ENCODE results near the gene JPH4.

Gene JPH4

DNA sequence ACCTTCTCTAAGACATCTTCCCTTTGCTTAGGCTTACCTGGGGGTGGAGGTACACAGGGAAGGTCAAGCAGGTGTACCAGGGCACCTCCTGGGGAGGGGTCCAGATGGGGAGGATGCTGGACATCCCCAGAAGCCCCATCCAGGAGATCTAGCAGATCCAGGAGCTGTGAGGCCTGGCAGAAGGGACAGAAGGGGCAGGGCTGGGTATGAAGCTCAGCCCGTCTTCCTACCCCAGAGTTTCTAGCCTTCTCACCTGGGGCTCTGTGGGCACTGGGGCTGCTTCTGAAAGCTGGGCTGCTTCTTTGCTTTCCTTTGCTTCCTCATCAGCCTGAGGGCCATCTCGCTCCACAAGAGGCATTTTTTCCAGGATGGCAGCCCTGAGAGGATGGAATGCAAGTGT, 17.3 kb downstream of the JPH4 start:
- H3K4me3 ChIP-seq (ENCODE audit: low read depth, low read length), result no peak overlapping the region
- TF ChIP-seq, protein P1, sequence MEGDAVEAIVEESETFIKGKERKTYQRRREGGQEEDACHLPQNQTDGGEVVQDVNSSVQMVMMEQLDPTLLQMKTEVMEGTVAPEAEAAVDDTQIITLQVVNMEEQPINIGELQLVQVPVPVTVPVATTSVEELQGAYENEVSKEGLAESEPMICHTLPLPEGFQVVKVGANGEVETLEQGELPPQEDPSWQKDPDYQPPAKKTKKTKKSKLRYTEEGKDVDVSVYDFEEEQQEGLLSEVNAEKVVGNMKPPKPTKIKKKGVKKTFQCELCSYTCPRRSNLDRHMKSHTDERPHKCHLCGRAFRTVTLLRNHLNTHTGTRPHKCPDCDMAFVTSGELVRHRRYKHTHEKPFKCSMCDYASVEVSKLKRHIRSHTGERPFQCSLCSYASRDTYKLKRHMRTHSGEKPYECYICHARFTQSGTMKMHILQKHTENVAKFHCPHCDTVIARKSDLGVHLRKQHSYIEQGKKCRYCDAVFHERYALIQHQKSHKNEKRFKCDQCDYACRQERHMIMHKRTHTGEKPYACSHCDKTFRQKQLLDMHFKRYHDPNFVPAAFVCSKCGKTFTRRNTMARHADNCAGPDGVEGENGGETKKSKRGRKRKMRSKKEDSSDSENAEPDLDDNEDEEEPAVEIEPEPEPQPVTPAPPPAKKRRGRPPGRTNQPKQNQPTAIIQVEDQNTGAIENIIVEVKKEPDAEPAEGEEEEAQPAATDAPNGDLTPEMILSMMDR (IDR thresholded peaks at IDR 0.05; ENCODE audit: low read depth, low read length), result no peak

GRCh38 chr14:23559926-23560520, 18.6 kb downstream of the JPH4 start:
- TF ChIP-seq, protein P1 (IDR thresholded peaks at IDR 0.05; ENCODE audit: low read depth, low read length), result no peak
- no peak overlapping the region for H3K4me3 ChIP-seq (ENCODE audit: low read depth, low read length)

DNA sequence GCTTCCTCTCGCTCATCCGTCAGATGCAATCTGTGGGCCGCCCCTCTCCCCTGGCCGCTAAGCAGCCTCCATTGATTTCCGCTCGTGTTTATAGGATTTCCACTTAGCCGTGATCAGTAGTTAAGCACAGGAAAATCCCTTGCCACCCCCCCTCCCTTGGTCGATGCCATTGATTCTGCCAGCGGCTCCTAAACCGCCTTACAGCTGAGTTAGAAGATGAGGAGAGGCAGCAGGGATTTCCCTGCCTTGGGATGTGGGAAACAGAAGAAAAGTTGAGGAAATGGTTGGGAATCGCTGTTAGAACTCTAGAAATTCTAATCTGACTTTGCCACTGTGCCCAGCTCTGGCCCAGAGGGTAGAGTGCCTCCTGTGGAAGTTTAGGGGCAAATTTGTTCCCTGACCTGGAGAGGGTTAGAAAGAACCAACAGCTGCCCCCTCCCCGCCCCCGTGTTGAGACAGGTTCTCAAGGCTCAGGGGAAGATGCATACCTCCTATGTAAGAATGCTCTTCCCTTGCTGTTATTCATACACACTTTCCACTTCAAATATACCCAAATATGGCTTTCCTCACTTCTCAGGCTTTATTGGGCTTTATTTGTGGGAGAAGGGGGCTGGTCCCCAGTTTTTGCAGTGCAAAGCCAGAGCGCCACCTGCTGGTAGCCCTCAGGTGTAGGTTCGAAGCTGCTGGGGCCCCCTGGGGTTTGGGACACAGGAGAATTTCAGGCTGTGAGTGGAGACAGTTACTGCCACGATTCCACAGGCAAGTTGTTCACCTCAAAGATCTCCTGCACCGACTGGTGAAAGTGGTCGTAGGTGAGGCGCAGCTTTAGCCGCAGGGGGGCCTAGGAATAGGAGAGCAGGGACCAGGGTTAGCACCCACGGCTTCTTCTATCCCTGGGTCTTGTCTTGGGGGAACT, 19.3 kb downstream of the JPH4 start:
- H3K4me3 ChIP-seq (ENCODE audit: low read depth, low read length), result no peak overlapping the region
- TF ChIP-seq, protein P1 (IDR thresholded peaks at IDR 0.05; ENCODE audit: low read depth, low read length), result peak; percentile 96

DNA sequence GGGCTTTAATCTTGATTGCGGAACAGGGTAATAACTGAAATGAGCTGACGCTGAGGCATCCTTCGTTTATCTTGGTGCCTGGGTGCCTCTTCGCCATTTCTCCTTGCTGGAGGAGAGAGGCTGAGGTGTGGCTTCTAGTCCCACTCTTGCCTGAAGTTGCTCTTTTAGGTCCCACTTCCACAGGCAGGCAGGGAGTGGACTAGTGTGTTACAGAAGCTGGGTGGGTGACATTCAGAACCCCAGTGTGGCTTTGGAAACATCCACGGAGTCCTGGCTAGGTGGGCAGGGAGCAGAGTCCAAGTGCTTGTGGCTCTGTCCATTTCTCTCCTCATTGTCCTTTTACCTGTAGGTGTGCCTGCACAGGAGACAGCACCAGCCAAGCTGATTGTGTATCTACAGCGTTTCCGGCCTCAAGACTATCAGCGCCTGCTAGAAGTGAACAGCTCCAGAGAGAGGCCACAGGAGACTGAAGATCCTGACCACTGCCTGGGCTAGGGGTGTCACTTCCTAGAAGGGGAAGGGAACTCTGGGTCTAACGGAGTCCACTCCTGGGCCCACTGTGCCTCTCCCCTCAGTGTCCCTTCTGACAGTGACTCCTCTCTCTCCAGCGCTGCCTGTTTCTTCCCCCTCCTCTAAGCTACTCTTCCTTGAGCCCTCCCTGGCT, 20.1 kb downstream of the JPH4 start:
- TF ChIP-seq, protein P1 (IDR thresholded peaks at IDR 0.05; ENCODE audit: low read depth, low read length), result no peak
- H3K4me3 ChIP-seq (ENCODE audit: low read depth, low read length), result no peak overlapping the region

GRCh38 chr14:23557946-23558345, 20.6 kb downstream of the JPH4 start:
- H3K4me3 ChIP-seq (ENCODE audit: low read depth, low read length), result no peak overlapping the region
- TF ChIP-seq, protein P1 (IDR thresholded peaks at IDR 0.05; ENCODE audit: low read depth, low read length), result no peak

DNA sequence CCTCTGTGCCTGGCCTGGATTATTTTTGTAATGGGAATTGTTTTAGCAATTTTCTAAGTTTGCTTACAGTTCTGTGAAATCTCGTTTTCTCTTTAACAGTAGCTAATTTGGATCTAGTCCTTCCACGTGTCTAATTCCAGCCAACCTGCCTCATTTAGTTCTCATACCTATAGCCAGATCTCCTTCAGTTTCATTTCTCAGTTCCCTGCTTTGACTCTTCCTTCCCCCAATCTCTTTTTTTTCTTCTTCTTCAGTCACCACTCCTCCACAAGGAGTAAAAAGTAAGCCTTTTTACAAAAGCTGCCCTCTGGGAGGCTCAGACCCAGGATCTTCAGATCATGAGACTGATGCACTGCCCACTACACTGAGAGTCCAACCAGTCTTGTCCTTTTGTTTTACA, 21.1 kb downstream of the JPH4 start:
- TF ChIP-seq, protein P1 (IDR thresholded peaks at IDR 0.05; ENCODE audit: low read depth, low read length), result no peak
- H3K4me3 ChIP-seq (ENCODE audit: low read depth, low read length), result no peak overlapping the region

Measured in WI38 (cell line).